ENCODE data around the gene PTPRH. TPM values are rescaled to one million over a fixed set of nuclear protein-coding genes. Genes with fewer than 3 reads are reported as not detected.
"Not testable (repeated sequence)": the region's sequence is repeated elsewhere in the genome, so short reads cannot be mapped to it uniquely, and the experiment has no call there.

The PTPRH gene
- total and polyA plus RNA-seq, 2 experiments from 2014 or later = 2.3 to 3.0 TPM

DNA sequence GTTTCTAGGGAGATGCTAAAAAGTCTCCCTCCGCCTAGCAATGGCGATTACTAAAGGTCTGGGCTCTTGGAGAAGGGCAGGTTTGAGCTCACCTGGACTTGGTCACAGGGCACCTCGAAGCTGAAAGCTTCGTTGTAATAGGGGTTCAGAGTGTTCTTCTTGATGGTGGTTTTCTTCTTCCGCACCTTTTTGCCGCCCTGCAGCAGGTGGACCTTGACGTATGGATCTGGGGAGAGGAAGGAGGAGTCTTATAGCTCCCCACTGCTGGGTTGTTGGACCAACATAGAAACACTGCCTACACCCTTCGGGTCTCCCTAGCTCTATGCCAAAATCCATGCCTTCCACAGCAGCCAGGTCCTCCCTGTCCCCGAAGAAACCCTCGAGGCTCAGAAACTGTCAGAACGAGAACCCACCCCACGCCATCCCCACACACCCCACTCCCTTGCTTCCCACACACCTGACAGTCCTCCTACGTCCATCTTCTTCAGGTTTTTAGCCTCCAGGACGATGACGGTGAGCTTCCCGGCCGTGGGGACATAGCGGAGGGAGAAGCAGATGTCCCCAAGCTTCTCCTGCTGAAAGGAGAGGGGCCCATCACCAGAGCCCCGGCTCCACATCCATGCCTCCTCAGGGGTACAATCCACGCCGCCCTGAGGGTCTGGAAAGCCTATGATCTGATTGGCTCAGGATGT lies 34.7 kb downstream of the PTPRH start:
- H3K4me3 ChIP-seq = no peak overlapping the region
- no peaks in the 10 kb centered on the region for H3K36me3 ChIP-seq
- peaks cover 95% of the 10 kb centered on the region for H3K27me3 ChIP-seq
- H3K9me3 ChIP-seq (ENCODE audit: low read depth) = no peaks in the 10 kb centered on the region
- no peak for DNase-seq (ENCODE audit: low read depth in 1 of 2, low spot score in 1 of 2)
- no peak overlapping the region for H3K27ac ChIP-seq
- H3K4me1 ChIP-seq (ENCODE audit: low read depth) = no peaks in the 10 kb centered on the region
- TF ChIP-seq, protein P1, sequence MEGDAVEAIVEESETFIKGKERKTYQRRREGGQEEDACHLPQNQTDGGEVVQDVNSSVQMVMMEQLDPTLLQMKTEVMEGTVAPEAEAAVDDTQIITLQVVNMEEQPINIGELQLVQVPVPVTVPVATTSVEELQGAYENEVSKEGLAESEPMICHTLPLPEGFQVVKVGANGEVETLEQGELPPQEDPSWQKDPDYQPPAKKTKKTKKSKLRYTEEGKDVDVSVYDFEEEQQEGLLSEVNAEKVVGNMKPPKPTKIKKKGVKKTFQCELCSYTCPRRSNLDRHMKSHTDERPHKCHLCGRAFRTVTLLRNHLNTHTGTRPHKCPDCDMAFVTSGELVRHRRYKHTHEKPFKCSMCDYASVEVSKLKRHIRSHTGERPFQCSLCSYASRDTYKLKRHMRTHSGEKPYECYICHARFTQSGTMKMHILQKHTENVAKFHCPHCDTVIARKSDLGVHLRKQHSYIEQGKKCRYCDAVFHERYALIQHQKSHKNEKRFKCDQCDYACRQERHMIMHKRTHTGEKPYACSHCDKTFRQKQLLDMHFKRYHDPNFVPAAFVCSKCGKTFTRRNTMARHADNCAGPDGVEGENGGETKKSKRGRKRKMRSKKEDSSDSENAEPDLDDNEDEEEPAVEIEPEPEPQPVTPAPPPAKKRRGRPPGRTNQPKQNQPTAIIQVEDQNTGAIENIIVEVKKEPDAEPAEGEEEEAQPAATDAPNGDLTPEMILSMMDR (IDR thresholded peaks at IDR 0.05; ENCODE audit: low read depth, low read length) = no peak

DNA sequence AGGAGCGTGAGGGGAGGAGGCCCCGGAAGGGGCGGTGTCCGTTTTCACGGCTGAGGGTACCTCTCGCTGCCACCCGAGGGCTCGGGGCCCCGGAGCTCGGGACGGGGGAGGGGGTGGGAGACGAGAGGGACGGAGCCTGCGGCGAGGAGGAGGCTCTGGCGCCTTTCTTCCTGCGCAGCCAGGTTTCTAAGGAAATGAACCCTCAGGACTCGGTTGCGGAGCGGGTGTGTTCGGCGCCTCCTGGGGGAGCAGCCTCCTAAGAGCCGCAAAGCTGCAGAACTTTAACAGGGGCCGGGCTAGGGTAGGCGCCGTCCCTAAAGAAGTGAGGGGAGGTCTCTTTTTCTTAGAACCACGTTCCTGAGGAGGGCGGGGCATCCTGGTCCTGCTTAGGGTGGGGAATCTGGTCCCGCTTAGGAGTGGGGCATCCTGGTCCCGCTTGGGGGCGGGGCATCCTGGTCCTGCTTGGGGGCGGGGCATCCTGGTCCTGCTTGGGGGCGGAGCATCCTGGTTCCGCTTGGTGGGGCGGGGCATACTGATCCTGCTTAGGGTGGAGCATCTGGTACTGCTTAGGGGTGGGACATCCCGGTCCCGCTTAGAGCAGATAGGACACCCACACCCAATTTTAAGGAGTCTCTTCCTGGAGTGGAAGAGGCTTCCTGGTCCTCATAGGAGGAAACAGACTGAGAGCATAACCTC lies 35.4 kb downstream of the PTPRH start:
- Histone ChIP-seq H3K4me3 (peak overlapping the region; percentile 30), H3K27ac (no peak overlapping the region), H3K4me1 (ENCODE audit: low read depth) (no peaks in the 10 kb centered on the region), H3K27me3 (peaks cover 96% of the 10 kb centered on the region), H3K36me3 (no peaks in the 10 kb centered on the region), H3K9me3 (ENCODE audit: low read depth) (no peaks in the 10 kb centered on the region)
- DNase-seq (ENCODE audit: low read depth in 1 of 2, low spot score in 1 of 2) = peak; percentile 50 to 83
- TF ChIP-seq, protein P1 (IDR thresholded peaks at IDR 0.05; ENCODE audit: low read depth, low read length) = no peak

DNA sequence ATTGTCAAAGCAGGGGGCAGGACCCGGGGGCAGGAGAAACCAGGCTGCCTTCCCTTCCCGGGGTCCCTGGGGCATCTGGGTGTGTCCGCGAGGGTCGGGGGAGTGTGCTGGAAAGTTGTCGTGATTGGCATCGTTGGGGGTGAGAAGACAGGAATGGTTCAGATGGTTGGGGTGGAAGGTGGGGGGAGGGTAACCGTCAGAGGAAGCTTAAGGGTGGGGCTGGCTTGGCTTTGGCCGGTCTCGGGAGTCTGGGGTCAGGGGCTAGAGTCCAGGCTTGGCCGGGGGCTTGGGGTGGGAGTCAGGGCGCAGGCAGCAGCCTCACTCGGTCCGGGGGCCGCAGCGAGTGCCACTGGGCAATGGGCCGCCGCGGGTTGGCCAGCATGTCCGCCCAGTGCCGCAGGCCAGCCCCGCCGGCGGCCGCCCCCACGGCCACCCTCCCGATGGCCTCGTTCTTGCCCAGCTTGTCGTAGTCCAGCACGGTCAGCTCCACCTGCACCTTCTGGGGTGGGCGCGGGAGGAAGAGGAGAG lies 36.1 kb downstream of the PTPRH start:
- Histone ChIP-seq H3K4me1 (ENCODE audit: low read depth) (no peaks in the 10 kb centered on the region), H3K9me3 (ENCODE audit: low read depth) (no peaks in the 10 kb centered on the region), H3K4me3 (peak overlapping the region; percentile 30), H3K27me3 (peaks cover 99% of the 10 kb centered on the region), H3K36me3 (no peaks in the 10 kb centered on the region), H3K27ac (no peak overlapping the region)
- TF ChIP-seq, protein P1 (IDR thresholded peaks at IDR 0.05; ENCODE audit: low read depth, low read length) = no peak
- no peak for DNase-seq (ENCODE audit: low read depth in 1 of 2, low spot score in 1 of 2)

DNA sequence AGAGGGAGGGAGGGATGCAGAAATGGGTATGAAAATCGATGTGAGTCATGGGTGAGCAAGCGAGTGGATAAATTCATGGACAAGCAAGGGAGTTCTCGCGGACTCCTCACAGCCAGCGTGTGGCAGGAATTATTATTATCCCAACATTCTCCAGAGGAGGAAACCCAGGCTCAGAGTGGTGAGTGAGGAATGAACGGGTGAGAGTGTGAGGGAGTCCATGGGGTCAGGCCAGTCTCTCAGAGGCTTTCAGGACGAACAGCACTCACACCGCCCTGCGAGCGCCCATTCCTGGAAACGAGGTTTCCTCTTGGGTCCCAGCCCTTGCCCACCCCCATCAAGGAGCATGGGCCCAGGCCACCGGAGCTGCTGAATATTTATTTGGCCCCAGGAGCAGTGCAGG lies 36.6 kb downstream of the PTPRH start:
- no peaks in the 10 kb centered on the region for H3K4me1 ChIP-seq (ENCODE audit: low read depth)
- H3K4me3 ChIP-seq = no peak overlapping the region
- H3K27ac ChIP-seq = no peak overlapping the region
- H3K27me3 ChIP-seq = peaks cover 94% of the 10 kb centered on the region
- no peaks in the 10 kb centered on the region for H3K36me3 ChIP-seq
- DNase-seq (ENCODE audit: low read depth in 1 of 2, low spot score in 1 of 2) = peak in 1 of 2 donors; percentile 52
- TF ChIP-seq, protein P1 (IDR thresholded peaks at IDR 0.05; ENCODE audit: low read depth, low read length) = no peak
- H3K9me3 ChIP-seq (ENCODE audit: low read depth) = no peaks in the 10 kb centered on the region

DNA sequence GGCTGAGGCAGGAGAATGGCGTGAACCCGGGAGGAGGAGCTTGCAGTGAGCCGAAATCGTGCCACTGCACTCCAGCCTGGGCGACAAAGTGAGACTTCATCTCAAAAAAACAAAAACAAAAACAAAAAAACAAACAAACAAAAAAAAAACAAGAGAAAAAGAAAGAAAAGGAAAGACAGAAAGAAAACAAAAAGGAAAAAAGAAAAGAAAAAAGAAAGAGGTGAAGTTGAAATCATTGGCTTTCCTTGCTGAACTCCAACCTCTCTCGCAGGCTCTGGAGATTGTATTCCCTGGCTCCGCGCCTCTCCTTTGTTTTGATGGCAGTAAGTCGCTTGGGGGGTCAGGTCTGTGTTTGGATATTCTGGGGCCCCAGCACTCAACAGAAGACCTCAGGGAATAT lies 37.0 kb downstream of the PTPRH start:
- H3K27me3 ChIP-seq = peaks cover 90% of the 10 kb centered on the region
- H3K4me3 ChIP-seq; H3K4me1 ChIP-seq (ENCODE audit: low read depth); DNase-seq (ENCODE audit: low read depth in 1 of 2, low spot score in 1 of 2); H3K36me3 ChIP-seq; H3K9me3 ChIP-seq (ENCODE audit: low read depth); H3K27ac ChIP-seq: not testable (repeated sequence)

DNA sequence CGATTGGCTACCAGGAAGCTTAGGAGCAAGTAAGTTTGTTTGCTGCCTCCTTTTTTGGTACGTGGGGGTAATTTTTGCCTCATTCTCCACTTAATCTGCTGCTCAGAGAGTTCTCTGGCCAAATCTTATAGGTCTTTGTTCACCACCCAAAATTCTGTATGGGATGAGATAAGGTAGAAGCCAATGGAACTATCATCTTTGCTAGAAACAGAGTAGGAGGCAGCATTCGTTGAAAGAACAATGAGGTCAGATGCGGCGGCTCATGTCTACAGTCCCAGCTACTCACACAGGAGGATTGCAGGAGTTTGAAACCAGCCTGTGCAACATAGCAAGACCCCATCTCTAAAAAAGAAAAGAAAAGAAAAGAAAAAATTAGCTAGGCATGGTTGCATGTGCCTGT lies 37.9 kb downstream of the PTPRH start:
- Histone ChIP-seq H3K4me3 (no peak overlapping the region), H3K27me3 (peaks cover 81% of the 10 kb centered on the region), H3K4me1 (ENCODE audit: low read depth) (no peaks in the 10 kb centered on the region), H3K36me3 (no peaks in the 10 kb centered on the region), H3K27ac (no peak overlapping the region), H3K9me3 (ENCODE audit: low read depth) (no peaks in the 10 kb centered on the region)
- TF ChIP-seq, protein P1 (IDR thresholded peaks at IDR 0.05; ENCODE audit: low read depth, low read length) = no peak
- DNase-seq (ENCODE audit: low read depth in 1 of 2, low spot score in 1 of 2) = no peak

Measured in cardiac muscle cell (in vitro differentiated cells and primary cell).